Measurements from ENCODE around the gene EPHB3. TPM values are rescaled to one million over a fixed set of nuclear protein-coding genes. Genes with fewer than 3 reads are reported as not detected.
A peak's percentile ranks its signal among the peaks of the same experiment; 100 is the strongest.

EPHB3 gene
- total RNA-seq, 1 experiment from 2014 or later: 6.0 TPM

GRCh38 chr3:184568924-184569829 is 7.6 kb downstream of the EPHB3 start:
- Histone ChIP-seq H3K27me3 (ENCODE audit: control insufficient read depth, insufficient read depth, low read length) (no peaks in the 10 kb centered on the region), H3K9me3 (ENCODE audit: control insufficient read depth, insufficient read depth, low read depth, low read length) (no peaks in the 10 kb centered on the region), H3K27ac (ENCODE audit: low read length) (no peak overlapping the region), H3K36me3 (ENCODE audit: control insufficient read depth, insufficient read depth, low read length) (no peaks in the 10 kb centered on the region), H3K4me3 (ENCODE audit: low read depth in 2 of 2, low read length in 2 of 2) (peak overlapping the region; percentile 44 to 53), H3K4me1 (ENCODE audit: control insufficient read depth, insufficient read depth, low read length) (peaks cover 21% of the 10 kb centered on the region)
- no peak for DNase-seq (ENCODE audit: low read depth, low spot score)
- in situ Hi-C loops (cut with HindIII; ENCODE audit: low pct_unique_long_range_greater_than_20kb, low sequenced_read_pairs) (no loop called here), intact Hi-C loops (cut with micrococcal nuclease; ENCODE audit: unreplicated experiment) (no loop called here)
- BruUV-seq (replicated peaks): no TSS peak
- TF ChIP-seq CTCF (IDR thresholded peaks at IDR 0.05) (no peak), TCF7L2 (IDR thresholded peaks at IDR 0.05; ENCODE audit: low read depth, low read length) (peak; percentile 62; the same call in 1 of the 2 replicates), POLR2AphosphoS5 (IDR thresholded peaks at IDR 0.05; ENCODE audit: low read depth, low read length) (no peak)
- ATAC-seq: peak; percentile 44
- ChIA-PET POLR2A (no interaction called here), CTCF (interaction anchor here (0.7 kb wide), 1 partner anchor 117 kb away, joined by 3 read pairs; no protein-coding TSS in a partner anchor)

GRCh38 chr3:184570035-184570434 is 8.4 kb downstream of the EPHB3 start:
- BruUV-seq (replicated peaks): no TSS peak
- TF ChIP-seq POLR2AphosphoS5 (IDR thresholded peaks at IDR 0.05; ENCODE audit: low read depth, low read length) (no peak), SIN3A (IDR thresholded peaks at IDR 0.05; ENCODE audit: borderline replicate concordance, insufficient read depth, low read depth, low read length) (no peak), TCF7L2 (IDR thresholded peaks at IDR 0.05; ENCODE audit: low read depth, low read length) (no peak), REST (IDR thresholded peaks at IDR 0.05; ENCODE audit: insufficient read depth in 1 of 2, low read depth in 2 of 2, low read length in 1 of 2) (no peak), CTCF (IDR thresholded peaks at IDR 0.05) (no peak)
- H3K27ac ChIP-seq (ENCODE audit: low read length): no peak overlapping the region
- H3K27me3 ChIP-seq (ENCODE audit: control insufficient read depth, insufficient read depth, low read length): no peaks in the 10 kb centered on the region
- in situ Hi-C loops (cut with HindIII; ENCODE audit: low pct_unique_long_range_greater_than_20kb, low sequenced_read_pairs) (no loop called here), intact Hi-C loops (cut with micrococcal nuclease; ENCODE audit: unreplicated experiment) (no loop called here)
- CTCF ChIA-PET: no interaction called here
- H3K4me3 ChIP-seq (ENCODE audit: low read depth in 2 of 2, low read length in 2 of 2): no peak overlapping the region
- H3K9me3 ChIP-seq (ENCODE audit: control insufficient read depth, insufficient read depth, low read depth, low read length): no peaks in the 10 kb centered on the region
- DNase-seq (ENCODE audit: low read depth, low spot score): no peak
- peaks cover 21% of the 10 kb centered on the region for H3K4me1 ChIP-seq (ENCODE audit: control insufficient read depth, insufficient read depth, low read length)
- POLR2A ChIA-PET: no interaction called here
- no peaks in the 10 kb centered on the region for H3K36me3 ChIP-seq (ENCODE audit: control insufficient read depth, insufficient read depth, low read length)
- ATAC-seq: no peak

Data from Panc1 (cell line).